RWPE2 (cell line): ENCODE data around the gene WDR27.

Experiments
- ATAC-seq: fragments of 200-7000 bp; cut with Tn5 transposase; 3 replicates; pipeline ENCODE4 v1.9.1; 2021; ENCODE audit warnings: low read depth
- DNase-seq: peaks from one replicate; pipeline ENCODE4 v3.0.0-alpha.2; 2020; ENCODE audit warnings: low spot score
- H3K27ac ChIP-seq: fragments of 450-650 bp; 2 replicates; pipeline ENCODE4 v1.5.1; 2017; ENCODE audit warnings: mild to moderate bottlenecking; ENCODE audit not compliant: poor library complexity, severe bottlenecking
- H3K27me3 ChIP-seq: fragments of 250-450 bp; sonication (Bioruptor Pico); 2 replicates; pipeline ENCODE4 v1.5.1; 2021; ENCODE audit warnings: mild to moderate bottlenecking, moderate library complexity; ENCODE audit not compliant: insufficient read depth, poor library complexity, severe bottlenecking
- H3K36me3 ChIP-seq: fragments of 250-450 bp; sonication (Bioruptor Pico); 2 replicates; pipeline ENCODE4 v1.5.1; 2020; ENCODE audit warnings: low read depth, mild to moderate bottlenecking, moderate library complexity
- H3K4me1 ChIP-seq: fragments of 250-450 bp; sonication (Bioruptor Pico); 2 replicates; pipeline ENCODE4 v1.5.1; 2021; ENCODE audit warnings: mild to moderate bottlenecking, moderate library complexity; ENCODE audit not compliant: insufficient read depth, poor library complexity, severe bottlenecking
- H3K4me3 ChIP-seq: fragments of 250-450 bp; sonication (Bioruptor Pico); 2 replicates; pipeline ENCODE4 v1.5.1; 2021; ENCODE audit warnings: mild to moderate bottlenecking, moderate library complexity; ENCODE audit not compliant: severe bottlenecking
- H3K9me3 ChIP-seq: fragments of 250-450 bp; sonication (Bioruptor Pico); 2 replicates; pipeline ENCODE4 v1.5.1; 2021; ENCODE audit warnings: mild to moderate bottlenecking, moderate library complexity; ENCODE audit not compliant: severe bottlenecking
- TF ChIP-seq, protein P1 (sequence below): fragments of 450-650 bp; IDR thresholded peaks from one replicate; pipeline ENCODE4 v1.5.1; 2017; ENCODE audit warnings: mild to moderate bottlenecking, moderate library complexity; ENCODE audit not compliant: poor library complexity, severe bottlenecking

Gene WDR27

GRCh38 chr6:169487579-169488436, 214.0 kb downstream of the WDR27 start:
- TF ChIP-seq, protein P1, sequence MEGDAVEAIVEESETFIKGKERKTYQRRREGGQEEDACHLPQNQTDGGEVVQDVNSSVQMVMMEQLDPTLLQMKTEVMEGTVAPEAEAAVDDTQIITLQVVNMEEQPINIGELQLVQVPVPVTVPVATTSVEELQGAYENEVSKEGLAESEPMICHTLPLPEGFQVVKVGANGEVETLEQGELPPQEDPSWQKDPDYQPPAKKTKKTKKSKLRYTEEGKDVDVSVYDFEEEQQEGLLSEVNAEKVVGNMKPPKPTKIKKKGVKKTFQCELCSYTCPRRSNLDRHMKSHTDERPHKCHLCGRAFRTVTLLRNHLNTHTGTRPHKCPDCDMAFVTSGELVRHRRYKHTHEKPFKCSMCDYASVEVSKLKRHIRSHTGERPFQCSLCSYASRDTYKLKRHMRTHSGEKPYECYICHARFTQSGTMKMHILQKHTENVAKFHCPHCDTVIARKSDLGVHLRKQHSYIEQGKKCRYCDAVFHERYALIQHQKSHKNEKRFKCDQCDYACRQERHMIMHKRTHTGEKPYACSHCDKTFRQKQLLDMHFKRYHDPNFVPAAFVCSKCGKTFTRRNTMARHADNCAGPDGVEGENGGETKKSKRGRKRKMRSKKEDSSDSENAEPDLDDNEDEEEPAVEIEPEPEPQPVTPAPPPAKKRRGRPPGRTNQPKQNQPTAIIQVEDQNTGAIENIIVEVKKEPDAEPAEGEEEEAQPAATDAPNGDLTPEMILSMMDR: peak; percentile 18
- Histone ChIP-seq H3K27me3 (no peaks in the 10 kb centered on the region), H3K9me3 (no peaks in the 10 kb centered on the region), H3K4me1 (no peaks in the 10 kb centered on the region), H3K36me3 (no peaks in the 10 kb centered on the region), H3K27ac (no peak overlapping the region), H3K4me3 (no peak overlapping the region)
- DNase-seq (no peak), ATAC-seq (no peak)

DNA sequence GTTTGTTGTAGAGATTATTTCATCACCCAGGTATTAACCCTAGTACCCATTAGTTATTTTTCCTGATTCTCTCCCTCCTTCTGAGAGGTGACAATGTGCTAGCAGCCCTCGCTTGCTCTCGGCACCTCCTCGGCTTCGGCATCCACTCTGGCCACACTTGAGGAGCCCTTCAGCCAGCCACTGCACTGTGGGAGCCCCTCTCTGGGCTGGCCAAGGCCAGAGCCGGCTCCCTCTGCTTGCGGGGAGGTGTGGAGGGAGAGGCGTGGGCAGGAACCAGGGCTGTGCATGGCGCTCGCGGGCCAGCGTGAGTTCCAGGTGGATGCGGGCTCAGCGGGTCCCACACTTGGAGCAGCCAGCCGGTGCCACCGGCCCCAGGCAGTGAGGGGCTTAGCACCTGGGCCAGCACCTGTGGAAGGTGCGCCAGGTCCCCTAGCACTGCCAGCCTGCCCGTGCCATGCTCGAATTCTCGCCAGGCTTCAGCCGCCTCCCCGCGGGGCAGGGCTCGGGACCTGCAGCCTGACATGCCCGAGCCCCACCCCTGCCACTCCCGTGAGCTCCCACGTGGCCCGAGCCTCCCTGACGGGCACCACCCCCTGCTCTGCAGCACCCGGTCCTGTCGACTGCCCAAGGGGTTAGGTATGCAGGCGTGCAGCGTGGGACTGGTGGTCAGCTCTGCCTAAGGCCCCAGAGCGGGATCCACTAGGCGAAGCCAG, 221.9 kb downstream of the WDR27 start:
- Histone ChIP-seq H3K27ac (no peak overlapping the region), H3K4me3 (no peak overlapping the region), H3K4me1 (no peaks in the 10 kb centered on the region), H3K27me3 (no peaks in the 10 kb centered on the region), H3K9me3 (no peaks in the 10 kb centered on the region), H3K36me3 (no peaks in the 10 kb centered on the region)
- ATAC-seq: no peak
- TF ChIP-seq, protein P1: no peak
- no peak for DNase-seq

DNA sequence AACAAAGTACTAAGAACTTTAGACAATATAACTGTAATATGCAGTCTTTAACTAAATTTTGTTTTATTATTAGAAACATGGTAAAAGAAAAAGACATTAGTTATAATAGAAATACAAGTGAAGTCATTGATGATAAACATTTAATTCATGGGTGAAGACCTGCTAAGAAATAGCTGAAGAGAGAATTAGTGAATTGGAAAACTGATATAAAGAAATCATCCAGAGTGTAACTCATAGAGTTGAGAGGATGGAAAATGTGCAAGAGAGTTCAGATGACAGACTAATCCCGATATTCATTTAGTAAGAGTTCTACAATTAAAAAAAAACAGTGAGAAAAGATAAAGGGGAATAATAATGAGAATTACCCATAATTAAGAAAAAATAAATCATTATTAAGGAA, 227.5 kb downstream of the WDR27 start:
- Histone ChIP-seq H3K4me3 (no peak overlapping the region), H3K36me3 (no peaks in the 10 kb centered on the region), H3K4me1 (no peaks in the 10 kb centered on the region), H3K9me3 (no peaks in the 10 kb centered on the region), H3K27ac (no peak overlapping the region), H3K27me3 (no peaks in the 10 kb centered on the region)
- DNase-seq (no peak), ATAC-seq (no peak)
- TF ChIP-seq, protein P1: no peak

DNA sequence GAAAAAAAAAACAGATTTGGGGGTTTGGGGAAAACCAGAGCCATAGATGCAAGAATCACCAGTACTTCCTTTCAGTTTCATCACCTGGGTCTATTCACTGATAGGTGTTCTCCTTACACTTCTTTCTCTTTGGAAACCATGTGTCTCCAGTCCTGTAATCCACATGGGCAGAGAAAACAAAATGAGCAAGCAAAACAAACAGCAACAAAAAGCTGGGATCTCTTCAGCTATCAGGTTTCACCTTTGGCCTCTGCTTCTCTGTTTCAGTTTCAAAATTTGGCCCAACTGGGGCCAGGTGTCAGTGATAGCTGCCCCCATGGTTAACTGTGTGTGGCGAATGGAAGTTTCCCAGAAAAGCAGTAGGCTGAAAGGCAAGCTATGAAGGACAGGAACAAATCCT, 228.2 kb downstream of the WDR27 start:
- TF ChIP-seq, protein P1: no peak
- no peaks in the 10 kb centered on the region for H3K27me3 ChIP-seq
- no peaks in the 10 kb centered on the region for H3K4me1 ChIP-seq
- H3K9me3 ChIP-seq: no peaks in the 10 kb centered on the region
- ATAC-seq (no peak), DNase-seq (no peak)
- no peak overlapping the region for H3K4me3 ChIP-seq
- H3K27ac ChIP-seq: no peak overlapping the region
- H3K36me3 ChIP-seq: no peaks in the 10 kb centered on the region
